ENCODE measurements around the gene ADARB2. TPM values are rescaled to one million over a fixed set of nuclear protein-coding genes. Genes with fewer than 3 reads are reported as not detected.
"Not testable (repeated sequence)": the region's sequence is repeated elsewhere in the genome, so short reads cannot be mapped to it uniquely, and the experiment has no call there.

The ADARB2 gene
- total and polyA plus RNA-seq, 2 donors (not counting 1 experiment from before 2014, with no cell fraction given): not detected

- Histone ChIP-seq H2AFZ (ENCODE audit: low read length) (no peak overlapping the region), H3K4me3 (replicated peaks in 1 of 4; ENCODE audit: control extremely low read depth in 1 of 4, insufficient read depth in 1 of 4, low read depth in 3 of 4, low read length in 4 of 4) (no peak overlapping the region), H3K36me3 (ENCODE audit: control insufficient read depth, insufficient read depth, low read length) (no peaks in the 10 kb centered on the region), H3K9ac (ENCODE audit: insufficient read depth, low read length) (no peak overlapping the region), H3K4me2 (ENCODE audit: extremely low read depth, insufficient read depth, low read length) (no peak overlapping the region), H3K9me3 (ENCODE audit: control insufficient read depth, insufficient read depth, low read depth, low read length) (no peaks in the 10 kb centered on the region), H3K27ac (ENCODE audit: insufficient read depth, low read length) (no peak overlapping the region), H3K4me1 (ENCODE audit: control insufficient read depth, extremely low read depth, insufficient read depth, low read length) (no peaks in the 10 kb centered on the region), H3K27me3 (ENCODE audit: control insufficient read depth, insufficient read depth, low read length) (no peaks in the 10 kb centered on the region), H4K20me1 (ENCODE audit: control insufficient read depth, extremely low read depth, insufficient read depth, low read length) (no peaks in the 10 kb centered on the region), H3K79me2 (ENCODE audit: control insufficient read depth, insufficient read depth, low read length) (no peaks in the 10 kb centered on the region)
- no peak for TF ChIP-seq EZH2 (IDR thresholded peaks at IDR 0.05; ENCODE audit: low read length, missing control alignments)
- no peak for TF ChIP-seq CTCF (conservative IDR thresholded peaks at IDR 0.05 in 1 of 2, IDR thresholded peaks at IDR 0.05 in 1 of 2; ENCODE audit: low read depth in 1 of 2, low read length in 2 of 2)
- no peak for DNase-seq (ENCODE audit: low read depth in 2 of 2)
Measured at GRCh38 chr10:1538531-1539061, 198.7 kb downstream of the ADARB2 start.

DNA sequence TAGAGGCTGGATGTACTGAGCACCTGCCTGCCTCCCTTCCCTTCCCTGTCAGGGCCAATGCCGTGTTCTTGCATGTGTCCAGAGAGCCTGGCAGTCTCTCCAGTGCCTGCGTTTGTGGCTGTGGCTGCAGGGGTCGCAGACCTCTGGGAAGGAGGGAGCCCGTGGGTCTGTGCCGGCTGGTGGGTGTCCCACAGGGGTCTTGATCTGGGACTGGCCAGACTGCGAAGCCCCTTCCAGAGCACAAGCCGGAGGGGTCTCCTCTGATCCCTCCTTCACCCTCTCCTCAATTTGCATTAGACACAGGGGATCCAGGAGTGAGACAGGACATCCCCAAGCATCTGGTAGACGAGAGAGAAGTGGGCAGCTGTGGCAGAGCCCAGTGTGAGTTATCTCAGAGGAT lies 199.2 kb downstream of the ADARB2 start:
- H3K4me3 ChIP-seq (replicated peaks in 1 of 4; ENCODE audit: control extremely low read depth in 1 of 4, insufficient read depth in 1 of 4, low read depth in 3 of 4, low read length in 4 of 4): no peak overlapping the region
- H4K20me1 ChIP-seq (ENCODE audit: control insufficient read depth, extremely low read depth, insufficient read depth, low read length): no peaks in the 10 kb centered on the region
- no peak overlapping the region for H3K4me2 ChIP-seq (ENCODE audit: extremely low read depth, insufficient read depth, low read length)
- H3K9me3 ChIP-seq (ENCODE audit: control insufficient read depth, insufficient read depth, low read depth, low read length): no peaks in the 10 kb centered on the region
- H3K79me2 ChIP-seq (ENCODE audit: control insufficient read depth, insufficient read depth, low read length): no peaks in the 10 kb centered on the region
- H3K9ac ChIP-seq (ENCODE audit: insufficient read depth, low read length): no peak overlapping the region
- DNase-seq (ENCODE audit: low read depth in 2 of 2): no peak
- no peak overlapping the region for H3K27ac ChIP-seq (ENCODE audit: insufficient read depth, low read length)
- H3K4me1 ChIP-seq (ENCODE audit: control insufficient read depth, extremely low read depth, insufficient read depth, low read length): no peaks in the 10 kb centered on the region
- H3K36me3 ChIP-seq (ENCODE audit: control insufficient read depth, insufficient read depth, low read length): no peaks in the 10 kb centered on the region
- no peaks in the 10 kb centered on the region for H3K27me3 ChIP-seq (ENCODE audit: control insufficient read depth, insufficient read depth, low read length)
- TF ChIP-seq CTCF (conservative IDR thresholded peaks at IDR 0.05 in 1 of 2, IDR thresholded peaks at IDR 0.05 in 1 of 2; ENCODE audit: low read depth in 1 of 2, low read length in 2 of 2) (no peak), EZH2 (IDR thresholded peaks at IDR 0.05; ENCODE audit: low read length, missing control alignments) (no peak)
- H2AFZ ChIP-seq (ENCODE audit: low read length): no peak overlapping the region

- H3K27ac ChIP-seq (ENCODE audit: insufficient read depth, low read length); H3K4me2 ChIP-seq (ENCODE audit: extremely low read depth, insufficient read depth, low read length); H3K4me3 ChIP-seq (replicated peaks in 1 of 4; ENCODE audit: control extremely low read depth in 1 of 4, insufficient read depth in 1 of 4, low read depth in 3 of 4, low read length in 4 of 4); H3K9me3 ChIP-seq (ENCODE audit: control insufficient read depth, insufficient read depth, low read depth, low read length); H3K27me3 ChIP-seq (ENCODE audit: control insufficient read depth, insufficient read depth, low read length); H2AFZ ChIP-seq (ENCODE audit: low read length); H4K20me1 ChIP-seq (ENCODE audit: control insufficient read depth, extremely low read depth, insufficient read depth, low read length); DNase-seq (ENCODE audit: low read depth in 2 of 2); H3K4me1 ChIP-seq (ENCODE audit: control insufficient read depth, extremely low read depth, insufficient read depth, low read length); H3K9ac ChIP-seq (ENCODE audit: insufficient read depth, low read length); H3K79me2 ChIP-seq (ENCODE audit: control insufficient read depth, insufficient read depth, low read length); H3K36me3 ChIP-seq (ENCODE audit: control insufficient read depth, insufficient read depth, low read length): not testable (repeated sequence)
Measured at GRCh38 chr10:1537449-1537848, 199.9 kb downstream of the ADARB2 start.
